GM23338 (cell line): ENCODE results near the gene AGR2. TPM values are rescaled to one million over a fixed set of nuclear protein-coding genes. Genes with fewer than 3 reads are reported as not detected.
A peak's percentile ranks its signal among the peaks of the same experiment; 100 is the strongest.

Experiments used
- ATAC-seq: fragments of 200-7000 bp; cut with Tn5 transposase; 3 replicates; pipeline ENCODE4 v1.9.1; 2020
- DNase-seq: peaks from one replicate; pipeline ENCODE4 v3.0.0-alpha.2; 2015; ENCODE audit warnings: low spot score
- H2AFZ ChIP-seq: fragments of 200-600 bp; sonication (generic); 2 replicates; pipeline ENCODE4 v1.8.0; 2016; ENCODE audit warnings: antibody characterized with exemption, mild to moderate bottlenecking, moderate library complexity
- H3F3A ChIP-seq: fragments of 200-600 bp; sonication (generic); replicated peaks from 2 replicates; pipeline ENCODE4 v1.8.0; 2017; ENCODE audit warnings: antibody characterized with exemption, mixed run types, low read depth
- H3K27ac ChIP-seq: fragments of 200-600 bp; sonication (generic); 2 replicates; pipeline ENCODE4 v1.6.1; 2016; ENCODE audit warnings: low read depth
- H3K27me3 ChIP-seq: fragments of 200-600 bp; sonication (generic); 2 replicates; pipeline ENCODE4 v1.8.0; 2016; ENCODE audit warnings: mild to moderate bottlenecking, mixed run types, moderate library complexity; ENCODE audit not compliant: insufficient read depth
- H3K36me3 ChIP-seq: fragments of 200-600 bp; sonication (generic); 2 replicates; pipeline ENCODE4 v1.8.0; 2016; ENCODE audit warnings: mild to moderate bottlenecking; ENCODE audit not compliant: insufficient read depth
- H3K4me1 ChIP-seq: fragments of 200-600 bp; sonication (generic); 2 replicates; pipeline ENCODE4 v1.8.0; 2016; ENCODE audit warnings: mild to moderate bottlenecking, moderate library complexity; ENCODE audit not compliant: insufficient read depth
- H3K4me2 ChIP-seq: fragments of 200-600 bp; sonication (generic); 2 replicates; pipeline ENCODE4 v1.7.1; 2017; ENCODE audit warnings: mixed run types
- H3K4me3 ChIP-seq: fragments of 200-600 bp; sonication (generic); 2 replicates; pipeline ENCODE4 v1.6.1; 2016; ENCODE audit warnings: mixed run types
- H3K79me2 ChIP-seq: fragments of 200-600 bp; sonication (generic); replicated peaks from 2 replicates; pipeline ENCODE4 v1.8.0; 2017; ENCODE audit warnings: mild to moderate bottlenecking; ENCODE audit not compliant: insufficient read depth
- H3K9me2 ChIP-seq: fragments of 200-600 bp; sonication (generic); 2 replicates; pipeline ENCODE4 v1.8.0; 2017; ENCODE audit not compliant: insufficient read depth
- H4K20me1 ChIP-seq: fragments of 200-600 bp; sonication (generic); replicated peaks from 2 replicates; pipeline ENCODE4 v1.8.0; 2017; ENCODE audit warnings: mild to moderate bottlenecking; ENCODE audit not compliant: insufficient read depth
- H3K27ac Mint-ChIP-seq: 2 replicates; pipeline ENCODE4 v1.8.0; 2020; ENCODE audit warnings: inconsistent platforms, mild to moderate bottlenecking, moderate library complexity, mixed read lengths
- H3K27me3 Mint-ChIP-seq: 3 replicates; pipeline ENCODE4 v1.8.0; 2022; ENCODE audit warnings: low read depth, mild to moderate bottlenecking, moderate library complexity, mixed read lengths, inconsistent platforms; ENCODE audit not compliant: insufficient read depth, poor library complexity
- H3K36me3 Mint-ChIP-seq: 3 replicates; pipeline ENCODE4 v1.8.0; 2021; ENCODE audit warnings: low read depth, mild to moderate bottlenecking, inconsistent platforms, moderate library complexity, mixed read lengths
- H3K4me1 Mint-ChIP-seq: 3 replicates; pipeline ENCODE4 v1.8.0; 2020; ENCODE audit warnings: mild to moderate bottlenecking, inconsistent platforms, mixed read lengths
- H3K4me3 Mint-ChIP-seq: 3 replicates; pipeline ENCODE4 v1.8.0; 2021; ENCODE audit warnings: moderate library complexity, mild to moderate bottlenecking, inconsistent platforms, mixed read lengths
- H3K9me3 Mint-ChIP-seq: 3 replicates; pipeline ENCODE4 v1.8.0; 2020; ENCODE audit warnings: moderate library complexity, mild to moderate bottlenecking, inconsistent platforms, mixed read lengths
- JUNB ChIP-seq: IDR thresholded peaks from one replicate; pipeline ENCODE4 v1.6.1; 2016; ENCODE audit warnings: antibody characterized with exemption; ENCODE audit not compliant: unreplicated experiment
- NANOG ChIP-seq: IDR thresholded peaks from 2 replicates; pipeline ENCODE4 v1.6.1; 2016; ENCODE audit warnings: antibody characterized with exemption, borderline replicate concordance
- STAT1 ChIP-seq: IDR thresholded peaks from one replicate; pipeline ENCODE4 v1.6.1; 2016; ENCODE audit warnings: antibody characterized with exemption; ENCODE audit not compliant: unreplicated experiment
- ZNF331 ChIP-seq: fragments of 250-450 bp; sonication (Bioruptor Pico); IDR thresholded peaks from 2 replicates; pipeline ENCODE4 v1.5.0; 2020; ENCODE audit warnings: low read depth, mild to moderate bottlenecking, moderate library complexity
- polyA plus RNA-seq: library from polyadenylated mRNA; unstranded; fragments of >200 nt; fragmentation: Nextera tagmentation; extraction: Ambion mirVana; gene quantifications from 2 replicates; pipeline ENCODE4 v1.2.1, GENCODE V29; 2016
- total RNA-seq: library from RNA; depleted of rRNA; stranded (reverse); fragments of >200 nt; shearing (Covaris generic); gene quantifications from 2 replicates; pipeline ENCODE4 v1.2.3, GENCODE V29; 2014
- TF ChIP-seq, protein P1 (sequence below): IDR thresholded peaks from one replicate; pipeline ENCODE4 v1.6.1; 2018; ENCODE audit warnings: antibody characterized with exemption; ENCODE audit not compliant: unreplicated experiment

The AGR2 gene
- total and polyA plus RNA-seq, 2 experiments from 2014 or later = not detected

DNA sequence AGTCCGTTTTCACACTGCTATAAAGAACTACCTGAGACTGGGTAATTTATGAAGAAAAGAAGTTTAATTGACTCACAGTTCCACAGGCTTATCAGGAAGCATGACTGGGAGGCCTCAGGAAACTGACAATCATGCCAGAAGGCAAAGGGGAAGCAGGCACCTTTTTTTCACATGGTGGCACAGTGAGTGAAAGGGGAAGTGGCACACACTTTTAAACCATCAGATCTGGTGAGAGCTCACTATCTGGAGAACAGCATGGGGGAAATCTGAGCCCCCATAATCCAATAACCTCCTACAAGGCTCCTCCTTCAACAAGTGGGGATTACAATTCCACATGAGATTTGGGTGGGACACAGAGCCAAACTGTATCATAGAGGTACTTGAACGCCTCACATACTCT lies 47.0 kb upstream of the AGR2 start:
- DNase-seq = no peak
- Histone ChIP-seq H2AFZ (no peak overlapping the region), H3K79me2 (no peaks in the 10 kb centered on the region), H3F3A (no peaks in the 10 kb centered on the region), H3K4me2 (no peak overlapping the region), H3K27me3 (no peaks in the 10 kb centered on the region), H3K27ac (no peak overlapping the region), H4K20me1 (no peaks in the 10 kb centered on the region), H3K4me3 (no peak overlapping the region), H3K4me1 (no peaks in the 10 kb centered on the region; the same call in 1 of the 2 replicates), H3K36me3 (no peaks in the 10 kb centered on the region), H3K9me2 (peaks cover 8% of the 10 kb centered on the region)
- H3K27ac Mint-ChIP-seq = no peak overlapping the region
- peaks cover 3% of the 10 kb centered on the region; the same call in 1 of the 3 replicates for H3K4me1 Mint-ChIP-seq
- no peaks in the 10 kb centered on the region for H3K9me3 Mint-ChIP-seq
- ATAC-seq = no peak
- H3K36me3 Mint-ChIP-seq = no peaks in the 10 kb centered on the region; the same call in 2 of the 3 replicates
- no peak overlapping the region for H3K4me3 Mint-ChIP-seq
- no peak for TF ChIP-seq STAT1
- TF ChIP-seq, protein P1, sequence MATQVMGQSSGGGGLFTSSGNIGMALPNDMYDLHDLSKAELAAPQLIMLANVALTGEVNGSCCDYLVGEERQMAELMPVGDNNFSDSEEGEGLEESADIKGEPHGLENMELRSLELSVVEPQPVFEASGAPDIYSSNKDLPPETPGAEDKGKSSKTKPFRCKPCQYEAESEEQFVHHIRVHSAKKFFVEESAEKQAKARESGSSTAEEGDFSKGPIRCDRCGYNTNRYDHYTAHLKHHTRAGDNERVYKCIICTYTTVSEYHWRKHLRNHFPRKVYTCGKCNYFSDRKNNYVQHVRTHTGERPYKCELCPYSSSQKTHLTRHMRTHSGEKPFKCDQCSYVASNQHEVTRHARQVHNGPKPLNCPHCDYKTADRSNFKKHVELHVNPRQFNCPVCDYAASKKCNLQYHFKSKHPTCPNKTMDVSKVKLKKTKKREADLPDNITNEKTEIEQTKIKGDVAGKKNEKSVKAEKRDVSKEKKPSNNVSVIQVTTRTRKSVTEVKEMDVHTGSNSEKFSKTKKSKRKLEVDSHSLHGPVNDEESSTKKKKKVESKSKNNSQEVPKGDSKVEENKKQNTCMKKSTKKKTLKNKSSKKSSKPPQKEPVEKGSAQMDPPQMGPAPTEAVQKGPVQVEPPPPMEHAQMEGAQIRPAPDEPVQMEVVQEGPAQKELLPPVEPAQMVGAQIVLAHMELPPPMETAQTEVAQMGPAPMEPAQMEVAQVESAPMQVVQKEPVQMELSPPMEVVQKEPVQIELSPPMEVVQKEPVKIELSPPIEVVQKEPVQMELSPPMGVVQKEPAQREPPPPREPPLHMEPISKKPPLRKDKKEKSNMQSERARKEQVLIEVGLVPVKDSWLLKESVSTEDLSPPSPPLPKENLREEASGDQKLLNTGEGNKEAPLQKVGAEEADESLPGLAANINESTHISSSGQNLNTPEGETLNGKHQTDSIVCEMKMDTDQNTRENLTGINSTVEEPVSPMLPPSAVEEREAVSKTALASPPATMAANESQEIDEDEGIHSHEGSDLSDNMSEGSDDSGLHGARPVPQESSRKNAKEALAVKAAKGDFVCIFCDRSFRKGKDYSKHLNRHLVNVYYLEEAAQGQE = no peak
- peaks cover 3% of the 10 kb centered on the region for H3K27me3 Mint-ChIP-seq

GRCh38 chr7:16850614-16851466 lies 46.0 kb upstream of the AGR2 start:
- H3K27me3 ChIP-seq = no peaks in the 10 kb centered on the region
- H3K36me3 Mint-ChIP-seq = no peaks in the 10 kb centered on the region; the same call in 2 of the 3 replicates
- H4K20me1 ChIP-seq = no peaks in the 10 kb centered on the region
- no peaks in the 10 kb centered on the region for H3F3A ChIP-seq
- peaks cover 3% of the 10 kb centered on the region; the same call in 1 of the 3 replicates for H3K4me1 Mint-ChIP-seq
- TF ChIP-seq NANOG (no peak), JUNB (no peak), ZNF331 (CRISPR knock-in tag) (no peak)
- TF ChIP-seq, protein P1 = no peak
- DNase-seq (no peak), ATAC-seq (peak; percentile 27; the same call in 2 of the 3 replicates)
- no peaks in the 10 kb centered on the region; the same call in 1 of the 2 replicates for H3K4me1 ChIP-seq
- no peaks in the 10 kb centered on the region for H3K79me2 ChIP-seq
- H3K9me3 Mint-ChIP-seq = no peaks in the 10 kb centered on the region
- H3K27ac Mint-ChIP-seq = no peak overlapping the region
- peak overlapping the region; percentile 47 for H2AFZ ChIP-seq
- peaks cover 8% of the 10 kb centered on the region for H3K9me2 ChIP-seq
- no peak overlapping the region for H3K4me3 Mint-ChIP-seq
- no peaks in the 10 kb centered on the region for H3K36me3 ChIP-seq
- H3K27ac ChIP-seq = no peak overlapping the region
- H3K4me3 ChIP-seq = no peak overlapping the region
- H3K27me3 Mint-ChIP-seq = peaks cover 3% of the 10 kb centered on the region
- H3K4me2 ChIP-seq = no peak overlapping the region
